HG03097 (cell line): ENCODE results near the gene CFAP61.
"Not testable (repeated sequence)": the region's sequence is repeated elsewhere in the genome, so short reads cannot be mapped to it uniquely, and the experiment has no call there.

Source experiments
- ATAC-seq: cut with Tn5 transposase; IDR thresholded peaks from one replicate; pipeline ENCODE4 v1.9.1; 2021; ENCODE audit not compliant: unreplicated experiment, low FRiP score

Gene CFAP61

DNA sequence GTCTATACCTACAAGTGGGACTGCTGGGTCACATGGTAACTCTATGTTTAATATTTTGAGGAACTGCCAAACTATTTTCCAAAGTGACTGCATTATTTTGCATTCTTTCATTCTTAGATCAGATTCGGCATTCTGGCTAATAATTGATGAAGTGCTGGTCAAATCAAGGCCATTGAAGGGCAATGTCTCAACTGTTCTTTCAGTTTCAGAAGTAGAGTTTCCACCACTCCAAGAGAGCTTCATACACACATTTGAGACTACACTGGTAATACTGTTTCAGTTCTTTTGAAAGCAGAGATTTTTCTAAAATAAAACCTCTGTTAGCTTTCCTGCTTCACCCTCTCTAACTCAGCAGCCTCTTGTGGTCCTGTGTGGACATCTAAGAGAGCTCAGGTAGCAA is 154.5 kb downstream of the CFAP61 start:
- ATAC-seq: peak; percentile 73

DNA sequence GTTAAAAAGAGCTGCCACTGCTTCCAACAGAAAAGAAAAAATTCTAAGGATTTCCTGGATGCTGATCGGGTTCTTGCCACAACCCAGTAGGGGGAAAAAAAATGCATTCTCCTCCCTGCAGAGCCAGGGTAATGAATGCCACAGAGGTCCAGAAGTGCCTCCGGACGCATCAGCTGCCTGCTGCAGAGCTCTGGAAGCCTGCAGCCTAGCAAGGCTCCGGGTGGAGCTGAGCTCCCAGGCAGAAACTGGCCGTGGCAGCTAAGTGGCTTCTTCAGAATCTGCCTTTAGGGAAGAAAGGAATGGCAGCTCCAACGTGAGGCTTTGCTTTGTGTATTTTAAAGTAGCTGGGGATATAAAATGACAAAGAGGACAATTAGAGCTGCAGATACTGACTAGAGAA is 155.0 kb downstream of the CFAP61 start:
- ATAC-seq: no peak

DNA sequence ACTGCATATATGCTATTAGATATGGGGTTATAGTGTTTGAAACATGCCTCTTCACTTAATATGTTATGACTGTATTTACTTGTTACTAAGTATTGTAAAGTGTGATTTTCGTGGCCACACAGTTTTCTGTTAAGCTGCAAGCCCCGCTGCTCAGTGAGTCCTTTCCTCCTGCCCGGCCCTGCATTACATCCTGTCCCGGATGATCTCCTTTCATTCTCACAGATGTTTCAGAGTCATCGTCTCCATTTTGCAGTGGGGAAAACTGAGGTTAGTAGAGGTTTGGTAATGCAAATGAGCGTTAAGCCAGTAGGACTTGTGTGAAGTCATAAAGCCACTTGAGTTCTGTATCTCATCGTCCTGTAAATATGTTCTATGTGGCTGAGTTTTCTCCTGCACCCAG is 155.5 kb downstream of the CFAP61 start:
- ATAC-seq: no peak

- ATAC-seq: no peak
Measured at GRCh38 chr20:20209684-20210083, 157.4 kb downstream of the CFAP61 start.

- no peak for ATAC-seq
Measured at GRCh38 chr20:20210327-20210726, 158.0 kb downstream of the CFAP61 start.

DNA sequence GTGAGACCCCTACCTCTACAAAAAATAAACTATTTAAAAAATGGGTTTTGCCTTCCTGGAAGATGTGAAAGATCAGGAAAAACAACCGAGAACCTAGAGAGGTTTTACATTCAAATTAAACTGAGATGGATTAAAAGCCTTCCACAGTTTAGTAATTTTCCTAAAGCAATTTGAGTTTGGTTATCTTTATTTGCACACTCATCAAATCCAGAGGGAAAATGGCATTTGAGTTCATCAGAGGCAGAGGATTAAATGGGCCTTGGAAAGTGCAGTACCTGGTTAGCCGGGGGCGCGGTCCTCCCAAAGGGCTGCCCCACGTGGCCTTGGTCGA is 158.6 kb downstream of the CFAP61 start:
- ATAC-seq: no peak

GRCh38 chr20:20211274-20211987 is 159.1 kb downstream of the CFAP61 start:
- ATAC-seq: no peak

- no peak for ATAC-seq
Measured at GRCh38 chr20:20211988-20212518, 159.7 kb downstream of the CFAP61 start.

GRCh38 chr20:20212675-20213096 is 160.4 kb downstream of the CFAP61 start:
- no peak for ATAC-seq

- ATAC-seq: no peak
Measured at GRCh38 chr20:20213526-20214121, 161.3 kb downstream of the CFAP61 start.

DNA sequence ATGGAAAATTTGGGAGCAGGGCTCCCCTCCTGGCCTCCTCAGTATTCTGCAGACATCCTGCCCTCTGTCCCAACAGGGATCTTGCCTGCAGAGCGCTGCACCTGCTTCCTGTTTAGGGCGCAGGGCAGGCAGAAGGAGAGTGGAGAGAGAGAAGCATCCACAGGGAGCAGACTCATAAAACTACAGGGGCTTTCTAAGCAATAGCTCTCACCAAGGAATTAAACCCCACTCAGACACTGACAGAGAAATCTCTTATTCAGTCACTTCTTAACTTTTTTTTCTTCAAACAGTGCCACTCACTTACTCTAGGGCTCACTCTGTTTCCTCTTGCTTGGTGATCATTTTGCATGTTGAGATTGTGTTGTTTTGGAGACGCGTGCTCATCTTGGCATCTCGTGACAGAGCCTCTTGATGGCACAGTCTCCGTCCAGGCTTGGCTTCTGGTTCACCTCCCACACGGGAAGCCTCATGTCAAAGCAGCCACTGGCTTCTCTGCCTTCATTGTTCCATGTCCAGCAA is 162.5 kb downstream of the CFAP61 start:
- ATAC-seq: no peak

GRCh38 chr20:20215976-20216727 is 163.8 kb downstream of the CFAP61 start:
- no peak for ATAC-seq

- ATAC-seq: no peak
Measured at GRCh38 chr20:20216941-20217340, 164.6 kb downstream of the CFAP61 start.

GRCh38 chr20:20217621-20218020 is 165.3 kb downstream of the CFAP61 start:
- ATAC-seq: no peak

- not testable (repeated sequence) for ATAC-seq
Measured at GRCh38 chr20:20218106-20218505, 165.8 kb downstream of the CFAP61 start.

DNA sequence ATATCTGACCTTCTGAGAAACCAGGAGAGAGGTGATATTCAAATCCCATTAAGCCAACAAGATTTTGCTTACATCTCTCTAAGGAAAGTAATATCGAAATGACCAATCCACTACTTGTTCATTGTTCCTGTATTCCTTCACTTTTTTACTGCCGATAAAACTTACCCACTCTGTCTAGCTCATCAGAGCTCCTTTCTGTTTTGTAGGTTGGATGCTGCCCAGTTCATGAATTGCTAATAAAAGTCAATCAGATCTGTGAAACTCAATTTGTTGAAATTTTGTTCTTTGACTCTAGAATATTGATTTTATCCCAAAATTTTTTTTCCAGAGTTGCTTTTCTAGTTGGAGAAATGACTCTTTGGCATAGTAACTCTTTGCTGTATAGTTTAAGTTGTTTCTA is 166.7 kb downstream of the CFAP61 start:
- ATAC-seq: no peak

DNA sequence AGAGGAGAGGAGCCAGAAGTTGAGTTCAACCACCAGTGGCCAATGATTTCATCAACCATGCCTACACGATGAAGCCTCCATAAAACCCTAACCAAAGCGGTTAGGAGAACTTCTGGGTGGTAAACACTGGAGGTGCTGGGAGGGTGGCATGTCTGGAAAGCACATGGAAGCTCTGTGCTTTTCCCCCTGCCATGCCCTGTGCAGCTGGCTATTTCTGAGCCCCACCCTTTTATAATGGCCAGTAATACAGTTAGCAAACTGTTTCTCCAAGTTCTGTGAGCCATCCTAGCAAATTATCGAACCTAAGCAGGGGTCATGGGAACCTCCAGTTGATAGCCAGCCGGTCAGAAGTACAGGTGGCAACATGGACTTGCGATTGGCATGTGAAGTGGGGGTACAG is 167.8 kb downstream of the CFAP61 start:
- no peak for ATAC-seq

- no peak for ATAC-seq
Measured at GRCh38 chr20:20223981-20224380, 171.6 kb downstream of the CFAP61 start.

- no peak for ATAC-seq
Measured at GRCh38 chr20:20224806-20225205, 172.5 kb downstream of the CFAP61 start.

DNA sequence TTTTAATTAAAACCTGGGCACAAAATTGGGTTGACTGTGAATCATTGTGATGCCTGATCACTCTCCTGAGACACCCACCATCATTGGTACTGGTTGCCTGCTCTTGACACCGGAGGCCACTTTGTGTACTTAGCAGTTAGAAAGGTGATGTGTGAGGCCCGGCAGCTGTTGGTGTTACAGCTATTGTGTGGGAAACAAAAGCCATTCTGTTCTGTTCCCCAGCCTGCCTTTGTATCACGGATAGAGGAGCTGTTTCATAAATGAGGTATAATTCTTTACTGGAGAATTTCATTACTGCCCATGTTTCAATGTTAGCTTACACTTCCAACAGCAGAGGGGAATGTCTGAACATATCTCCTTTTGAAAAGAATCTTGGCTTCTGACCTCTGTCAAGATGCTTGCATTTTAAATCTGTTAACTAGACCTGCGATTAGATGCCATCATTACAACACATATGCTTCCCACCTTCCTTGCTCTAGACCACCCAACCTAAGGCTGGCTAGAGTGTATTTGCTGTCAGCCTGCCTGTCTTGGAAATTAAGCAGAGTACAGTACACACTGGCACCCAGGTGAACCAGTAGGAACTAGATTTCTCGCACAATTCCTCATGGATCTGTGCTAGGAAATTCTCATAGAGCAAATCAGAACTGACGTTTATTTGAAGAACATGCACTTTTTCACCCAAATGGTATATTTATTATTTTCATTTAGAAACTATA is 173.2 kb downstream of the CFAP61 start:
- no peak for ATAC-seq

- no peak for ATAC-seq
Measured at GRCh38 chr20:20226554-20226953, 174.2 kb downstream of the CFAP61 start.
